H1 (cell line): Measurements from ENCODE around the gene FAM221B. TPM values are rescaled to one million over a fixed set of nuclear protein-coding genes. Genes with fewer than 3 reads are reported as not detected.

Experiments used
- CTCF ChIA-PET: fragments of 300-600 bp; sonication (Branson Sonifier 250); formaldehyde crosslinking; loops from one replicate; lab custom pipeline; 2021; ENCODE audit not compliant: partially characterized antibody; lab: Charles Lee
- POLR2A ChIA-PET: fragments of 300-600 bp; sonication (Branson Sonifier 250); formaldehyde crosslinking; loops from one replicate; lab custom pipeline; 2021; ENCODE audit warnings: inconsistent platforms; ENCODE audit not compliant: partially characterized antibody; lab: Charles Lee
- DNase-seq, 2 experiments: peaks; one replicate each; pipeline versions ENCODE4 v3.0.0 to v3.0.0-alpha.2; 2010 to 2022; ENCODE audit warnings: low spot score in 2 of 2, low read depth in 1 of 2, mixed read lengths in 1 of 2
- FAIRE-seq: peaks from 2 replicates; lab custom pipeline; 2011; peaks lifted over from hg19 to GRCh38; lab: Jason Lieb, UNC
- H2AFZ ChIP-seq: 2 replicates; pipeline ENCODE4 v1.8.1; 2012; ENCODE audit warnings: low read length, inconsistent platforms
- H2AK5ac ChIP-seq: 2 replicates; pipeline ENCODE4 v1.6.1; 2013; ENCODE audit warnings: low read depth, low read length
- H2BK120ac ChIP-seq: replicated peaks from 2 replicates; pipeline ENCODE3; 2013; ENCODE audit warnings: low read depth, low read length, inconsistent platforms
- H2BK12ac ChIP-seq: 2 replicates; pipeline ENCODE4 v1.6.1; 2013; ENCODE audit warnings: low read depth, low read length
- H2BK15ac ChIP-seq: 2 replicates; pipeline ENCODE4 v1.6.1; 2013; ENCODE audit warnings: low read length
- H2BK20ac ChIP-seq: 2 replicates; pipeline ENCODE4 v1.6.1; 2013; ENCODE audit warnings: low read length
- H2BK5ac ChIP-seq: 2 replicates; pipeline ENCODE4 v1.6.1; 2013; ENCODE audit warnings: low read depth, low read length
- H3K14ac ChIP-seq: 2 replicates; pipeline ENCODE4 v1.6.1; 2013; ENCODE audit warnings: inconsistent platforms; ENCODE audit not compliant: insufficient read length
- H3K18ac ChIP-seq: 2 replicates; pipeline ENCODE4 v1.6.1; 2013; ENCODE audit warnings: low read length; ENCODE audit errors: extremely low read depth
- H3K23ac ChIP-seq: 2 replicates; pipeline ENCODE4 v1.6.1; 2013; ENCODE audit warnings: inconsistent platforms; ENCODE audit not compliant: insufficient read length
- H3K23me2 ChIP-seq: 2 replicates; pipeline ENCODE4 v1.6.1; 2013; ENCODE audit warnings: low read depth, low read length
- H3K27ac ChIP-seq: 2 replicates; pipeline ENCODE4 v1.6.1; 2011; ENCODE audit warnings: low read depth, low read length, inconsistent platforms
- H3K27me3 ChIP-seq, 4 experiments: replicated peaks in 1 of 4; 1 replicate in 1 of 4; 2 replicates in 3 of 4; pipeline versions ENCODE4 v1.6.1 to v1.8.1; 2011 to 2013; ENCODE audit warnings: low read length in 3 of 4, mild to moderate bottlenecking in 3 of 4, inconsistent platforms in 2 of 4, mixed read lengths in 2 of 4, moderate library complexity in 1 of 4; ENCODE audit not compliant: control insufficient read depth in 3 of 4, insufficient read depth in 3 of 4; ENCODE audit errors: extremely low read depth in 1 of 4
- H3K36me3 ChIP-seq, 4 experiments: 2 replicates each; pipeline versions ENCODE4 v1.6.1 to v1.8.1; 2011 to 2013; ENCODE audit warnings: mild to moderate bottlenecking in 4 of 4, low read length in 3 of 4, moderate library complexity in 2 of 4, control low read depth in 1 of 4, inconsistent platforms in 1 of 4; ENCODE audit not compliant: insufficient read depth in 4 of 4, control insufficient read depth in 2 of 4
- H3K4ac ChIP-seq: replicated peaks from 2 replicates; pipeline ENCODE3; 2013; ENCODE audit warnings: low read length, low read depth, mixed read lengths, inconsistent platforms; ENCODE audit not compliant: insufficient read length
- H3K4me1 ChIP-seq, 4 experiments: replicated peaks in 1 of 4; 1 replicate in 1 of 4; 2 replicates in 3 of 4; pipeline versions ENCODE4 v1.6.1 to v1.8.1; 2011 to 2013; ENCODE audit warnings: low read length in 3 of 4, inconsistent platforms in 2 of 4, mixed read lengths in 1 of 4; ENCODE audit not compliant: insufficient read depth in 4 of 4, control insufficient read depth in 3 of 4
- H3K4me2 ChIP-seq, 2 experiments: 2 replicates each; pipeline versions ENCODE4 v1.6.1 to v1.8.1; 2011 to 2013; ENCODE audit warnings: low read depth in 2 of 2, low read length in 2 of 2, control low read depth in 1 of 2, inconsistent platforms in 1 of 2, mild to moderate bottlenecking in 1 of 2; ENCODE audit not compliant: insufficient read depth in 1 of 2
- H3K4me3 ChIP-seq, 4 experiments: fragments of 200-600, 300-600 bp in 1 of 4; sonication (generic), shearing (Covaris generic), sonication (Bioruptor Twin) in 1 of 4; 2 replicates each; pipeline versions ENCODE4 v1.5.1 to v1.8.1; 2011 to 2016; ENCODE audit warnings: low read length in 4 of 4, low read depth in 3 of 4, control low read depth in 2 of 4, inconsistent platforms in 2 of 4, mild to moderate bottlenecking in 2 of 4, mixed read lengths in 1 of 4, moderate library complexity in 1 of 4; ENCODE audit not compliant: insufficient read depth in 2 of 4; ENCODE audit errors: extremely low read depth in 1 of 4
- H3K56ac ChIP-seq: replicated peaks from 2 replicates; pipeline ENCODE3; 2013; ENCODE audit warnings: low read depth, mild to moderate bottlenecking, mixed read lengths, low read length, inconsistent platforms; ENCODE audit not compliant: insufficient read length
- H3K79me1 ChIP-seq: 2 replicates; pipeline ENCODE4 v1.6.1; 2013; ENCODE audit warnings: low read depth, low read length, control low read depth
- H3K79me2 ChIP-seq, 2 experiments: 2 replicates each; pipeline versions ENCODE4 v1.6.1 to v1.8.1; 2012 to 2013; ENCODE audit warnings: low read length in 2 of 2, mild to moderate bottlenecking in 2 of 2, inconsistent platforms in 1 of 2; ENCODE audit not compliant: insufficient read depth in 2 of 2, control insufficient read depth in 1 of 2
- H3K9ac ChIP-seq, 4 experiments: replicated peaks in 1 of 4; 1 replicate in 1 of 4; 2 replicates in 3 of 4; pipeline versions ENCODE4 v1.6.1 to v1.8.1; 2011 to 2013; ENCODE audit warnings: low read depth in 3 of 4, low read length in 3 of 4, control low read depth in 2 of 4, mild to moderate bottlenecking in 2 of 4, moderate library complexity in 2 of 4, inconsistent platforms in 1 of 4; ENCODE audit errors: extremely low read depth in 1 of 4
- H3K9me3 ChIP-seq, 2 experiments: 2 replicates each; pipeline versions ENCODE4 v1.6.1 to v1.8.1; 2012 to 2013; ENCODE audit warnings: mild to moderate bottlenecking in 2 of 2, moderate library complexity in 2 of 2, control low read depth in 1 of 2, inconsistent platforms in 1 of 2, low read depth in 1 of 2, low read length in 1 of 2, mixed read lengths in 1 of 2; ENCODE audit not compliant: insufficient read depth in 2 of 2
- H4K20me1 ChIP-seq, 2 experiments: replicated peaks in 1 of 2; 2 replicates each; pipeline versions ENCODE3 to v1.8.1; 2011 to 2013; ENCODE audit warnings: inconsistent platforms in 2 of 2, low read length in 2 of 2, mild to moderate bottlenecking in 1 of 2; ENCODE audit not compliant: insufficient read depth in 2 of 2, control insufficient read depth in 1 of 2
- H4K5ac ChIP-seq: 2 replicates; pipeline ENCODE4 v1.6.1; 2013; ENCODE audit warnings: low read length, low read depth, mixed read lengths, inconsistent platforms; ENCODE audit not compliant: insufficient read length
- H4K8ac ChIP-seq: 2 replicates; pipeline ENCODE4 v1.8.0; 2013; ENCODE audit warnings: mild to moderate bottlenecking, moderate library complexity, low read length, inconsistent platforms; ENCODE audit not compliant: insufficient read depth; ENCODE audit errors: extremely low read depth
- H4K91ac ChIP-seq: replicated peaks from 2 replicates; pipeline ENCODE3; 2013; ENCODE audit warnings: low read length, mixed read lengths, inconsistent platforms; ENCODE audit not compliant: insufficient read length
- EZH2 ChIP-seq: fragments of 200-600 bp; sonication (generic); IDR thresholded peaks from 2 replicates; pipeline ENCODE4 v1.7.1; 2012; ENCODE audit warnings: low read depth, mild to moderate bottlenecking, moderate library complexity, low read length, inconsistent platforms; ENCODE audit not compliant: severe bottlenecking
- HDAC2 ChIP-seq, 2 experiments: fragments of 300-600 bp in 1 of 2; sonication (generic) in 1 of 2; IDR thresholded peaks; 2 replicates each; pipeline ENCODE4 v1.6.1; 2011 to 2012; ENCODE audit warnings: low read depth in 2 of 2, low read length in 2 of 2, mild to moderate bottlenecking in 2 of 2, moderate library complexity in 2 of 2, borderline replicate concordance in 1 of 2, inconsistent platforms in 1 of 2
- POU5F1 ChIP-seq: IDR thresholded peaks from 2 replicates; pipeline ENCODE4 v1.6.1; 2011; ENCODE audit warnings: low read depth, mild to moderate bottlenecking, low read length, moderate library complexity
- SIN3A ChIP-seq, 2 experiments: IDR thresholded peaks in 1 of 2; conservative IDR thresholded peaks in 1 of 2; 2 replicates each; pipeline ENCODE4 v1.6.1; 2011 to 2012; ENCODE audit warnings: low read length in 2 of 2, improper control_type of control experiment in 1 of 2, low read depth in 1 of 2, mild to moderate bottlenecking in 1 of 2
- TBP ChIP-seq: IDR thresholded peaks from 2 replicates; pipeline ENCODE4 v1.6.1; 2011; ENCODE audit warnings: low read depth, low read length, improper control_type of control experiment
- polyA plus RNA-seq, 7 experiments: library from polyadenylated mRNA; depleted of rRNA in 3 of 7; stranded (reverse) in 5 of 7; unstranded in 2 of 7; fragments of >200 nt in 5 of 7; fragments of 200-250 nt in 2 of 7; gene quantifications; 1 replicate in 5 of 7; 2 replicates in 1 of 7; 4 replicates in 1 of 7; pipeline versions ENCODE4 v1.2.1 to v1.2.3, GENCODE V29; 2011 to 2013; ENCODE audit warnings: missing spikeins in 2 of 7, mixed read lengths in 2 of 7
- total RNA-seq: library from RNA; stranded (reverse); fragmentation: NEBNext Ultra II Directional; extraction: Animal tissue kit (Norgen Biotek cat#: 25700); gene quantifications from 2 replicates; pipeline ENCODE4 v1.2.1, GENCODE V29; 2021

The FAM221B gene
- total and polyA plus RNA-seq, 2 of the 8 experiments (the other 6 are each of a cell fraction or from before 2014, with no cell fraction given) = not detected

DNA sequence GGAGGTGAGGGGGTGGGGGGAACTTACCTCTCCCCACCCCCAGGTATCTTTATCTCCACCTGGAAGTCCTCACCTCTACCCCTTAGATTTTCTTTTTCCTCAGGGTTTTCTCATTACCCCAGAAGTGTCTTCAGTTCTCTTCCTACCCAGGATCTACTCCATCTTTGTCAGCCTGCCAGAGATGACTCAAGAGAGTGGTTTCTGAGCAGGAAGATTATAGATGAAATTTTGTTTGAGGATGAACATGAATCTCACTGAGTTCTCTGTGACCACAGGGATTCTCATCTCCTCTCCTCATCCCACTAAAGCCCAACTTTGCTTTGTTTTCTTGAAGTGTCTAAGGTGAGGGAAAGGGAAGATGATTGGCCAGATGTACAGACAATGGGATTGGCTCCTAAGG is 8.5 kb downstream of the FAM221B start:
- Histone ChIP-seq H3K27me3 (no peaks in the 10 kb centered on the region), H3K9me3 (no peaks in the 10 kb centered on the region), H4K91ac (no peak overlapping the region), H2BK120ac (no peak overlapping the region), H3K4ac (no peak overlapping the region), H3K23me2 (no peaks in the 10 kb centered on the region; the same call in 1 of the 2 replicates), H3K4me3 (no peak overlapping the region), H3K27ac (no peak overlapping the region), H2BK15ac (no peak overlapping the region), H3K4me2 (no peak overlapping the region), H3K36me3 (no peaks in the 10 kb centered on the region), H2AK5ac (no peak overlapping the region), H3K9ac (no peak overlapping the region), H3K79me2 (no peaks in the 10 kb centered on the region), H2BK20ac (no peak overlapping the region; the same call in 1 of the 2 replicates), H2AFZ (no peak overlapping the region), H3K23ac (no peak overlapping the region), H3K14ac (no peak overlapping the region), H4K5ac (no peak overlapping the region), H2BK5ac (no peak overlapping the region), H4K20me1 (no peaks in the 10 kb centered on the region), H3K18ac (no peak overlapping the region), H3K4me1 (peaks cover 0 to 8% (median 3%) of the 10 kb centered on the region in 4 experiments; a peak in 1 of 7 replicates), H3K79me1 (no peaks in the 10 kb centered on the region), H3K56ac (no peak overlapping the region), H2BK12ac (no peak overlapping the region), H4K8ac (no peak overlapping the region)
- ChIA-PET CTCF (interaction anchor here (0.6 to 9.9 kb wide), 3 partner anchors 13 to 62 kb away, joined by 3 to 172 read pairs (median 8); no protein-coding TSS in a partner anchor), POLR2A (interaction anchor here (1.1 kb wide), 1 partner anchor 14 kb away, joined by 3 read pairs; no protein-coding TSS in a partner anchor)
- no peak for FAIRE-seq
- TF ChIP-seq HDAC2 (IDR thresholded peaks at IDR 0.05; ENCODE audit: borderline replicate concordance in 1 of 2, low read depth in 2 of 2, low read length in 2 of 2) (no peak), POU5F1 (no peak), TBP (no peak), EZH2 (no peak), SIN3A (conservative IDR thresholded peaks at IDR 0.05 in 1 of 2, IDR thresholded peaks at IDR 0.05 in 1 of 2; ENCODE audit: low read depth in 1 of 2, low read length in 2 of 2) (no peak)
- DNase-seq = no peak
